HepG2 (cell line): Measurements from ENCODE around the gene LCN12. TPM values are rescaled to one million over a fixed set of nuclear protein-coding genes. Genes with fewer than 3 reads are reported as not detected.

ENCODE experiments used
- ATAC-seq: fragments of 200-7000 bp; cut with Tn5 transposase; 3 replicates; pipeline ENCODE4 v1.9.1; 2020; ENCODE audit warnings: mild to moderate bottlenecking, moderate library complexity
- BruUV-seq: library from RNA; stranded (reverse); fragments of 400-500 nt; replicated peaks from 2 replicates; lab custom pipeline; 2021; lab: Mats Ljungman, UMichigan
- CTCF ChIA-PET: fragments of 300-600 bp; formaldehyde crosslinking; extraction: SDS; loops from one replicate; lab custom pipeline; 2021; ENCODE audit warnings: low total read pairs, inconsistent platforms, low intra/inter-chr PET ratio; lab: Yijun Ruan, JAX
- POLR2A ChIA-PET: fragments of 350-600 bp; sonication (Branson Sonifier 250); formaldehyde crosslinking; loops from one replicate; lab custom pipeline; 2020; ENCODE audit warnings: antibody characterized with exemption, inconsistent platforms; lab: Yijun Ruan, JAX
- DNase-seq: peaks from one replicate; pipeline ENCODE4 v3.0.0-alpha.2; 2015; ENCODE audit warnings: low spot score
- FAIRE-seq: peaks from 3 replicates; lab custom pipeline; 2011; peaks lifted over from hg19 to GRCh38; lab: Jason Lieb, UNC
- H2AFZ ChIP-seq: one replicate; pipeline ENCODE4 v1.6.1; 2011; ENCODE audit warnings: low read length, inconsistent platforms
- H3K27ac ChIP-seq: fragments of 300-600 bp; 3 replicates; pipeline ENCODE4 v1.8.0; 2011; ENCODE audit warnings: mixed run types, mild to moderate bottlenecking, mixed read lengths, low read length, inconsistent platforms; ENCODE audit not compliant: insufficient read depth; ENCODE audit errors: extremely low read length
- H3K27me3 ChIP-seq, 2 experiments: fragments of 200-600 bp in 1 of 2; 2 replicates in 1 of 2; 3 replicates in 1 of 2; pipeline versions ENCODE4 v1.6.0 to v1.8.0; 2011; ENCODE audit warnings: low read length in 2 of 2, mild to moderate bottlenecking in 2 of 2, moderate library complexity in 2 of 2, inconsistent platforms in 1 of 2; ENCODE audit not compliant: insufficient read depth in 2 of 2, control insufficient read depth in 1 of 2
- H3K36me3 ChIP-seq, 2 experiments: fragments of 200-600 bp in 1 of 2; replicated peaks in 1 of 2; 2 replicates in 1 of 2; 3 replicates in 1 of 2; pipeline versions ENCODE4 v1.5.1 to v1.8.0; 2011; ENCODE audit warnings: low read length in 2 of 2, inconsistent platforms in 1 of 2; ENCODE audit not compliant: insufficient read depth in 2 of 2, control insufficient read depth in 1 of 2
- H3K4me1 ChIP-seq: 2 replicates; pipeline ENCODE4 v1.5.1; 2012; ENCODE audit warnings: low read length, inconsistent platforms; ENCODE audit not compliant: insufficient read depth
- H3K4me2 ChIP-seq: 2 replicates; pipeline ENCODE4 v1.6.0; 2011; ENCODE audit warnings: low read depth, low read length, inconsistent platforms
- H3K4me3 ChIP-seq, 3 experiments: fragments of 200-600 bp in 1 of 3; sonication (generic), shearing (Covaris generic) in 1 of 3; replicated peaks in 1 of 3; 2 replicates each; pipeline ENCODE4 v1.5.1; 2011 to 2016; ENCODE audit warnings: low read length in 3 of 3, inconsistent platforms in 2 of 3, low read depth in 2 of 3, mild to moderate bottlenecking in 2 of 3, control low read depth in 1 of 3, mixed read lengths in 1 of 3; ENCODE audit not compliant: insufficient read depth in 1 of 3
- H3K79me2 ChIP-seq: one replicate; pipeline ENCODE4 v1.6.1; 2011; ENCODE audit warnings: low read length, inconsistent platforms; ENCODE audit not compliant: insufficient read depth
- H3K9ac ChIP-seq: 2 replicates; pipeline ENCODE4 v1.6.0; 2011; ENCODE audit warnings: mild to moderate bottlenecking, low read depth, low read length, inconsistent platforms; ENCODE audit not compliant: insufficient read depth
- H3K9me3 ChIP-seq: 2 replicates; pipeline ENCODE4 v1.5.1; 2012; ENCODE audit warnings: mild to moderate bottlenecking, low read length
- H4K20me1 ChIP-seq: 2 replicates; pipeline ENCODE4 v1.6.0; 2011; ENCODE audit warnings: inconsistent platforms, mild to moderate bottlenecking, low read length, moderate library complexity; ENCODE audit not compliant: insufficient read depth
- KLF9 ChIP-seq: IDR thresholded peaks from 2 replicates; pipeline ENCODE4 v1.6.1; 2016; ENCODE audit warnings: low read depth
- LRRFIP1 ChIP-seq: sonication (generic); formaldehyde crosslinking; conservative IDR thresholded peaks from 2 replicates; pipeline ENCODE4 v1.4.0; 2020; ENCODE audit warnings: missing genetic modification reagents
- MEIS2 ChIP-seq: sonication (generic); formaldehyde crosslinking; IDR thresholded peaks from 2 replicates; pipeline ENCODE4 v1.9.0; 2021; ENCODE audit warnings: mild to moderate bottlenecking, missing genetic modification reagents
- MXI1 ChIP-seq: IDR thresholded peaks from 3 replicates; pipeline ENCODE4 v1.6.1; 2012; ENCODE audit warnings: low read depth, low read length, inconsistent platforms, borderline replicate concordance
- ONECUT2 ChIP-seq: sonication (generic); formaldehyde crosslinking; IDR thresholded peaks from 2 replicates; pipeline ENCODE4 v1.4.0; 2020; ENCODE audit warnings: missing genetic modification reagents
- PHF21A ChIP-seq: sonication (generic); formaldehyde crosslinking; IDR thresholded peaks from 2 replicates; pipeline ENCODE4 v1.5.0; 2020; ENCODE audit warnings: mild to moderate bottlenecking, missing genetic modification reagents
- POLR2AphosphoS5 ChIP-seq: IDR thresholded peaks from 2 replicates; pipeline ENCODE4 v1.6.1; 2012; ENCODE audit warnings: low read depth, low read length
- RXRB ChIP-seq: IDR thresholded peaks from 2 replicates; pipeline ENCODE4 v1.6.1; 2016; ENCODE audit warnings: borderline replicate concordance, missing genetic modification reagents, missing compliant biosample characterization
- SKI ChIP-seq: fragments of 450-650 bp; IDR thresholded peaks from one replicate; pipeline ENCODE4 v1.6.1; 2018; ENCODE audit warnings: mild to moderate bottlenecking; ENCODE audit not compliant: partially characterized antibody
- SKIL ChIP-seq: sonication (generic); formaldehyde crosslinking; IDR thresholded peaks from 2 replicates; pipeline ENCODE4 v1.8.0; 2022; ENCODE audit warnings: missing genetic modification reagents, mild to moderate bottlenecking, moderate library complexity, borderline replicate concordance
- TEAD2 ChIP-seq: sonication (generic); formaldehyde crosslinking; IDR thresholded peaks from 2 replicates; pipeline ENCODE4 v1.9.0; 2021; ENCODE audit warnings: missing genetic modification reagents
- YY1 ChIP-seq: IDR thresholded peaks from 2 replicates; pipeline ENCODE4 v1.6.1; 2011; ENCODE audit warnings: low read length, low read depth, moderate library complexity, mild to moderate bottlenecking; ENCODE audit not compliant: insufficient read depth, insufficient replicate concordance
- ZEB1 ChIP-seq: IDR thresholded peaks from 2 replicates; pipeline ENCODE4 v1.6.1; 2012; ENCODE audit warnings: mild to moderate bottlenecking, low read depth, inconsistent platforms; ENCODE audit not compliant: insufficient replicate concordance
- ZIK1 ChIP-seq: sonication (generic); formaldehyde crosslinking; IDR thresholded peaks from 2 replicates; pipeline ENCODE4 v1.5.0; 2020; ENCODE audit warnings: mild to moderate bottlenecking, low read depth, missing genetic modification reagents, borderline replicate concordance
- ZNF180 ChIP-seq: sonication (generic); formaldehyde crosslinking; IDR thresholded peaks from 2 replicates; pipeline ENCODE4 v1.4.0; 2020; ENCODE audit warnings: low read depth, missing genetic modification reagents, borderline replicate concordance
- ZNF460 ChIP-seq: sonication (generic); formaldehyde crosslinking; IDR thresholded peaks from 2 replicates; pipeline ENCODE4 v1.5.1; 2020; ENCODE audit warnings: missing genetic modification reagents, mild to moderate bottlenecking, borderline replicate concordance
- ZNF614 ChIP-seq: IDR thresholded peaks from 2 replicates; pipeline ENCODE4 v1.6.1; 2018; ENCODE audit warnings: missing biosample characterization, missing genetic modification reagents, inconsistent platforms, borderline replicate concordance
- ZNF776 ChIP-seq: sonication (generic); formaldehyde crosslinking; IDR thresholded peaks from 2 replicates; pipeline ENCODE4 v1.4.0; 2020; ENCODE audit warnings: mild to moderate bottlenecking, missing genetic modification reagents
- ZNF891 ChIP-seq: sonication (generic); formaldehyde crosslinking; IDR thresholded peaks from 2 replicates; pipeline ENCODE4 v1.5.0; 2020; ENCODE audit warnings: mild to moderate bottlenecking, missing genetic modification reagents
- WGBS: methylation state at CpG from one replicate; pipeline ENCODE4 v1.1.6; 2017; ENCODE audit warnings: low lambda C conversion rate; 5-methylcytosine and 5-hydroxymethylcytosine counted together
- in situ Hi-C: cut with HindIII; loops from 2 replicates; pipeline ENCODE4 v1.10.0; 2017; ENCODE audit warnings: low pct_unique_long_range_greater_than_20kb; ENCODE audit not compliant: extremely low pct_ligation_motif_present
- intact Hi-C: fragments of 100-400 bp; cut with micrococcal nuclease; formaldehyde crosslinking; loops from one replicate; pipeline ENCODE4 v1.10.0; 2022; ENCODE audit not compliant: unreplicated experiment
- polyA plus RNA-seq, 8 experiments: library from polyadenylated mRNA; depleted of rRNA in 3 of 8; stranded (reverse) in 7 of 8; unstranded in 1 of 8; fragments of >200 nt; fragmentation: Illumina TruSeq in 4 of 8; extraction: Trizol in 4 of 8; gene quantifications; 2 replicates each; pipeline versions ENCODE4 v1.2.1 to v1.2.3, GENCODE V29; 2011 to 2016; ENCODE audit warnings: low read depth in 4 of 8, missing spikeins in 1 of 8, mixed read lengths in 1 of 8; ENCODE audit not compliant: insufficient read depth in 1 of 8
- total RNA-seq, 5 experiments: library from RNA; depleted of rRNA; stranded (reverse); fragments of >200 nt; fragmentation: Illumina TruSeq; extraction: Trizol; gene quantifications; 2 replicates each; pipeline ENCODE4 v1.2.3, GENCODE V29; 2016; ENCODE audit warnings: low read depth in 1 of 5

The LCN12 gene
- total and polyA plus RNA-seq, 2 of the 13 experiments (the other 11 are each of a cell fraction or from before 2014, with no cell fraction given): 3.4 to 6.9 TPM

GRCh38 chr9:136943291-136944211 is 8.5 kb upstream of the LCN12 start:
- Histone ChIP-seq H3K4me3 (peak overlapping the region; percentile 90 to 95 (median 91)), H2AFZ (no peak overlapping the region), H3K27ac (peak overlapping the region; percentile 75), H3K36me3 (peaks cover 8 to 36% of the 10 kb centered on the region in 2 experiments), H3K79me2 (peaks cover 10% of the 10 kb centered on the region), H3K27me3 (no peaks in the 10 kb centered on the region), H3K9ac (peak overlapping the region; percentile 90), H3K9me3 (no peaks in the 10 kb centered on the region), H3K4me1 (peaks cover 41% of the 10 kb centered on the region), H4K20me1 (no peaks in the 10 kb centered on the region), H3K4me2 (peak overlapping the region; percentile 89)
- in situ Hi-C loops: no loop called here
- ATAC-seq (peak; percentile 2), DNase-seq (no peak), FAIRE-seq (no peak)
- POLR2A ChIA-PET: interaction anchor here (1.0 to 2.3 kb wide), 5 partner anchors 42 to 155 kb away, joined by 3 to 10 read pairs (median 4); partner anchors contain the start of gene TRAF2
- WGBS: 37% methylated on average over 6 of the region's 61 CpGs
- CTCF ChIA-PET: no interaction called here
- BruUV-seq: TSS peak; percentile 45
- intact Hi-C loops: no loop called here
- no peak for TF ChIP-seq SKIL (CRISPR knock-in tag)
- TF ChIP-seq KLF9 (CRISPR knock-in tag): no peak
- no peak; the same call in 1 of the 2 replicates for TF ChIP-seq MEIS2 (CRISPR knock-in tag)
- TF ChIP-seq LRRFIP1: no peak
- no peak for TF ChIP-seq YY1
- TF ChIP-seq MXI1: no peak
- TF ChIP-seq ZNF776 (CRISPR knock-in tag): no peak; the same call in 1 of the 2 replicates
- TF ChIP-seq ZNF614 (CRISPR knock-in tag): no peak
- TF ChIP-seq ZNF460 (CRISPR knock-in tag): no peak
- no peak for TF ChIP-seq ZNF180 (CRISPR knock-in tag)
- TF ChIP-seq PHF21A (CRISPR knock-in tag): no peak
- TF ChIP-seq TEAD2: no peak
- TF ChIP-seq ZNF891: 0 out of 2 replicates have a peak, but pooled peaks have one; percentile 65
- no peak for TF ChIP-seq ZEB1
- TF ChIP-seq ONECUT2 (CRISPR knock-in tag): no peak
- no peak for TF ChIP-seq RXRB (CRISPR knock-in tag)
- TF ChIP-seq SKI: no peak
- TF ChIP-seq POLR2AphosphoS5: no peak
- no peak for TF ChIP-seq ZIK1 (CRISPR knock-in tag)
